OCI-LY3 (cell line): ENCODE data around the gene NAT14.

Experiments
- CTCF ChIP-seq: fragments of 200-600, 300-600 bp; sonication (generic); IDR thresholded peaks from 2 replicates; pipeline ENCODE4 v1.5.1; 2014; ENCODE audit warnings: antibody characterized with exemption, low read length, low read depth
- EZH2phosphoT487 ChIP-seq: fragments of 200-600 bp; shearing (Covaris generic); IDR thresholded peaks from 2 replicates; pipeline ENCODE4 v1.6.1; 2018; ENCODE audit warnings: antibody characterized with exemption, mixed run types, low read depth

- TF ChIP-seq CTCF, result no peak
- TF ChIP-seq EZH2phosphoT487, result no peak
Observed at GRCh38 chr19:55474269-55475265, 10.4 kb upstream of the NAT14 start.
